NB4 (cell line): ENCODE data around the gene CAPNS2.

Experiments
- CTCF ChIP-seq: IDR thresholded peaks from one replicate; pipeline ENCODE4 v1.5.1; 2012; ENCODE audit warnings: low read depth, low read length
- POLR2A ChIP-seq: IDR thresholded peaks from 2 replicates; pipeline ENCODE4 v1.6.1; 2011; ENCODE audit warnings: mild to moderate bottlenecking; ENCODE audit not compliant: insufficient read length; ENCODE audit errors: extremely low read depth

GRCh38 chr16:55569025-55569424 is 2.5 kb downstream of the CAPNS2 start:
- TF ChIP-seq CTCF = no peak
- no peak for TF ChIP-seq POLR2A
